Lower leg skin (tissue), 4 donors: Measurements from ENCODE around the gene TMEM217. TPM values are rescaled to one million over a fixed set of nuclear protein-coding genes. Genes with fewer than 3 reads are reported as not detected.
"Not testable (repeated sequence)": the region's sequence is repeated elsewhere in the genome, so short reads cannot be mapped to it uniquely, and the experiment has no call there.

ENCODE experiments used
- DNase-seq, 2 donors: peaks; one replicate each; pipeline ENCODE4 v3.0.0-alpha.2; 2019; ENCODE audit warnings: low spot score in 2 of 2
- H3K4me3 ChIP-seq: fragments of 200-600 bp; sonication (generic); 2 replicates; pipeline ENCODE4 v1.5.1; 2017; ENCODE audit warnings: mild to moderate bottlenecking, low read depth; ENCODE audit not compliant: poor library complexity, severe bottlenecking
- POLR2A ChIP-seq, 2 donors: fragments of 450-650 bp; IDR thresholded peaks; one replicate each; pipeline ENCODE4 v1.6.1; 2016 to 2017; ENCODE audit warnings: antibody characterized with exemption in 2 of 2, mild to moderate bottlenecking in 1 of 2, moderate library complexity in 1 of 2
- whole genome bisulfite sequencing, 2 donors: methylation state at CpG; one replicate each; pipeline ENCODE4 v1.1.5; 2018; 5-methylcytosine and 5-hydroxymethylcytosine counted together
- intact Hi-C: fragments of 100-400 bp; cut with DNase I; formaldehyde crosslinking; loops from one replicate; pipeline ENCODE4 v1.15.0; 2023; ENCODE audit warnings: low total_unique reads
- total RNA-seq, 4 donors: library from RNA; depleted of rRNA; stranded (reverse); fragments of >200 nt; gene quantifications; one replicate each; pipeline ENCODE4 v1.1.0, GENCODE V29; 2016
- TF ChIP-seq, protein P1 (sequence below), 3 donors: fragments of 450-650 bp; IDR thresholded peaks; one replicate each; pipeline ENCODE4 v1.5.1; 2016; ENCODE audit warnings: antibody characterized with exemption in 3 of 3, mild to moderate bottlenecking in 3 of 3, moderate library complexity in 2 of 3

Gene TMEM217
- total RNA-seq, 4 donors from 2014 or later: 0.46 to 2.3 (median 1.0) TPM

DNA sequence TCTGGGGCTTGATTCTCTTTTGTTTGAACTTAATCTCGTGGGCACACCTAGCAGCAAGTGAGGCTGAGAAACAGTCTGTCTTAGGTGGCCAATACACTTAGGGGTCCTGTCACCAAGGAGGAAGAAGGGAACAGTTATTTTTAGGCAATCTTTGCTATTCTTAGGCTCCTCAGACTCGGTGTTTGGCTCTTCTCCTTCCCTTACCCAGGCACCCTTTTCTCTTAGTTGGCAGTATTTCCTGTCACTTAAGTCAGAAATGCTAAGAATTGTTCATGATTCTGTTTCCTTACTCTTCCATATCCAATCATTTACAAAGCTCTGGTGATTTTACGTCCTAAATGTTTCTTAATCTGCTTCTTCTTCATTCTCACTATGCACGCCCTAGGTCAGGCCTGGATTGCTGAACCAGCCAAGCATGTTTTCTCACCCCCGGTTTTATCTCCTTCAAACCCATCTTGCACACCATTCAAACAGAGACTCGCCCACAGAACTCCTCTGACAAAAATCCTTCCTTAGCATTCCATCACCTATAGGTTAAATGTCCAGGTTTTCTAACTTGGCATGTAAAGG is 45.2 kb upstream of the TMEM217 start:
- WGBS, 2 donors: 62 to 68% methylated on average over 6 of the region's 6 CpGs
- H3K4me3 ChIP-seq: no peak overlapping the region
- no peak for DNase-seq
- no peak for TF ChIP-seq POLR2A (IDR thresholded peaks at IDR 0.05)
- TF ChIP-seq, protein P1, sequence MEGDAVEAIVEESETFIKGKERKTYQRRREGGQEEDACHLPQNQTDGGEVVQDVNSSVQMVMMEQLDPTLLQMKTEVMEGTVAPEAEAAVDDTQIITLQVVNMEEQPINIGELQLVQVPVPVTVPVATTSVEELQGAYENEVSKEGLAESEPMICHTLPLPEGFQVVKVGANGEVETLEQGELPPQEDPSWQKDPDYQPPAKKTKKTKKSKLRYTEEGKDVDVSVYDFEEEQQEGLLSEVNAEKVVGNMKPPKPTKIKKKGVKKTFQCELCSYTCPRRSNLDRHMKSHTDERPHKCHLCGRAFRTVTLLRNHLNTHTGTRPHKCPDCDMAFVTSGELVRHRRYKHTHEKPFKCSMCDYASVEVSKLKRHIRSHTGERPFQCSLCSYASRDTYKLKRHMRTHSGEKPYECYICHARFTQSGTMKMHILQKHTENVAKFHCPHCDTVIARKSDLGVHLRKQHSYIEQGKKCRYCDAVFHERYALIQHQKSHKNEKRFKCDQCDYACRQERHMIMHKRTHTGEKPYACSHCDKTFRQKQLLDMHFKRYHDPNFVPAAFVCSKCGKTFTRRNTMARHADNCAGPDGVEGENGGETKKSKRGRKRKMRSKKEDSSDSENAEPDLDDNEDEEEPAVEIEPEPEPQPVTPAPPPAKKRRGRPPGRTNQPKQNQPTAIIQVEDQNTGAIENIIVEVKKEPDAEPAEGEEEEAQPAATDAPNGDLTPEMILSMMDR (IDR thresholded peaks at IDR 0.05): no peak
- intact Hi-C loops: no loop called here

DNA sequence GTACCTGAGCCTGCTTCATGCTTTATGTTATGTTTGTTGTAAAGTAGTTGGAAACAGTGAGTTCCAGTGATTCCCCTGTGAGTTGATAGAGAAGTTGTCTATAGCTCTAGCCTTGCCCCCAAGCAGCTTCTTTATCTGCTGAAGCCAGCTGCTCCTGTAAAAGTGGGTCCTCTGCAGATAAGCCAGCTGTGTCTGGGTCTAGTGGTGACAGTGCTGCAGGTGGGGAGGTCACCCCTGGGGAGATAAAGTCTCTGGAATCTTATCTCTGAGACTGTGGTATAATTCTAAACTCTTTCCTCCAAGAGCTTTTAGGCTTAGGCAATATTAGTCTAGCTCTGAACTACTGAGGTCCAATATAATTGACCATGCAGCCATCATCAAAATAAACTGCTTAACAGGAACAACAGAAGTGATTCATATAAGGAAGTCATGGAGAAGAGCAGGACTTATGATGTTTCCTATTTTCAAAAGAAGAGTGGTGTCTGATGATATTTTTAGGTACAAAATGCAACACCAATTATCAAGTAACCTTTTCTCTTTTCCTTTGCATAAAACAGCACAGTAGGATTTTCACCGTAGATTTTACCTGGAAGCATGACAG is 44.2 kb upstream of the TMEM217 start:
- no peak for TF ChIP-seq POLR2A (IDR thresholded peaks at IDR 0.05)
- no peak for DNase-seq
- no peak overlapping the region for H3K4me3 ChIP-seq
- 81 to 94% methylated on average over 1 of the region's 1 CpG for WGBS, 2 donors
- intact Hi-C loops: no loop called here

DNA sequence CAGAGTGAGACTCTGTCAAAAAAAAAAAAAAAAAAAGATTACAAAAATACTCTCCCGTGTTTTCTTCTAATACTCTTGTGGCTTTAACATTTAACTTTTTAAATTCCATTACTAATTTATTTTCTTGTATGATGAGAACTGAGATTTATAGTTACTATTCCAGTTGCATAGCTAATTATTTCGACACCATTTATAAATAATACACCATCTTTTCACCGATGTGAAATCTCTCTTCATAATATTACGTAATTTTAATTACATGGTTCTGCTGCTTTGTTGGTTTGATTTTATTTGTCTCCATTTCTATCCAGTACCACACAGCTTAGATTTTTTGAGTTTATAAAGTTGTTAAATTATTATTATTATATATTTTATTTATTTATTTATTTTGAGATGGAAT is 42.0 kb upstream of the TMEM217 start:
- DNase-seq: no peak
- intact Hi-C loops: no loop called here
- 77 to 85% methylated on average over 4 of the region's 4 CpGs for whole genome bisulfite sequencing, 2 donors
- no peak overlapping the region for H3K4me3 ChIP-seq
- no peak for TF ChIP-seq POLR2A (IDR thresholded peaks at IDR 0.05)
- TF ChIP-seq, protein P1 (IDR thresholded peaks at IDR 0.05): no peak

DNA sequence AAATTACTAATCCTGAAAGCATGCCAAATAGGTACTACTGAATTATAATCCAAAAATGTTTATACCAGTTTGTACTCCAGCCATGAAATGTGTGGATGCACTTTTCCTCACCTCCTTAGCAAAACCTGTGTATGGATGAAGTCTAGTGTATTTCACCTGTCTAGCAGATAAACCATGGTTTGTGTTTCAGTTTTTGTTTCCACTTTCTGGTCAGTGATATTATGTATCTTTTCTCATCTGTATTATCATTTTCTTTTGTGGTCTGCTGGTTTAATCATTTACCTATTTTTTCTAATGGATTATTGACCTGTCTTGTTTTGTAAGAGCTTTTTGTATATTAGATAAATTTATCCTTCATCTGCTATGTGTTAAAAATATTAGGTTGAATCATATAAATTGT is 41.0 kb upstream of the TMEM217 start:
- no peak for DNase-seq
- intact Hi-C loops: no loop called here
- TF ChIP-seq, protein P1 (IDR thresholded peaks at IDR 0.05): no peak
- TF ChIP-seq POLR2A (IDR thresholded peaks at IDR 0.05): no peak
- no peak overlapping the region for H3K4me3 ChIP-seq

DNA sequence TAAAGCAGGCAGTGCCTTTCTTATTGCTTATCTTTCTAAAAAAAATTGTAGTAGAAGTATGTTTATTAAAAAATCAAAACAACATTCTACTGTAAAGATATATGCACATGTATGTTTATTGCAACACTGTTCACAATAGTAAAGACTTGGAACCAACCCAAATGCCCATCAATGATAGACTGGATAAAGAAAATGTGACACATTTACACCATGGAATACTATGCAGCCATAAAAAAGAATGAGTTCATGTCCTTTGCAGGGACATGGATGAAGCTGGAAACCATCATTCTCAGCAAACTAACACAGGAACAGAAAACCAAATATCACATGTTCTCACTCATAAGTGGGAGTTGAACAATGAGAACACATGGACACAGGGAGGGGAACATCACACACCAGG is 39.7 kb upstream of the TMEM217 start:
- DNase-seq, intact Hi-C loops, H3K4me3 ChIP-seq: not testable (repeated sequence)

DNA sequence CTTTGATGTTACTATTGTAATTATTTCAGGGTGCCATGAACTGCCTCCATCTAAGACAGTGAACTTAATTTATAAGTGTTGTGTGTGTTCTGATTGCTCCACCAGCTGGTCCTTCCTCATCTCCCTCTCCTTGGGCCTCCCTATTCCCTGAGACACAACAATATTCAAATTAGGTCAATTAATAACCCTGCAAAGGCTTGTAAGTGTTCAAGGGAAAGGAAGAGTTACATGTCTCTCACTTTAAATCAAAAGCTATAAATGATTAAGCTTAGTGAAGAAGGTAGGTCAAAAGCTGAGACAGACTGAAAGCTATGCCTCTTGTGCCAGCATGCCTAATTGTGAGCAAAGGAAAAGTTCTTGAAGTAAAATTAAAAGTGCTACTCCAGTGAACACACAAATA is 35.5 kb upstream of the TMEM217 start:
- DNase-seq: no peak
- H3K4me3 ChIP-seq: no peak overlapping the region
- TF ChIP-seq, protein P1 (IDR thresholded peaks at IDR 0.05): no peak
- TF ChIP-seq POLR2A (IDR thresholded peaks at IDR 0.05): no peak
- intact Hi-C loops: no loop called here

DNA sequence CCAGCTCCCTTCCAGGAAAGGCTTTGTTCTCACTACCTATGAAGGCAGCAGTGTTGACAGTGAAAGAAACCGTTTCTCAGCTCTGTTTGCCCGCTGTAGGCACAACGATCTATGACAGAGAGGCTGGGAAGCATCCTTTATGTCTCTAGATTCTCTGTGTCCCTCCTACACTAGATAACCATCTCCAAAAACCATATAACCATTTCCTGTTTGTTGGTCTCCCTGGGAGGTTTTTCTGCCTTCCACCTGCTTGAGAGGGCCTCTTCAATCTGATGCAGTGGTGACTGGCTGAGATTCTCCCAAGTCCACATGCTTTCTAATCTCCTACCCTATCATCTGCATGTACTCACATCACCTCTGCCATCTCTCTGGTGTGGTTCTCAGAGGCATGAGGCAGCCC is 32.0 kb upstream of the TMEM217 start:
- DNase-seq: no peak
- H3K4me3 ChIP-seq: no peak overlapping the region
- 91 to 93% methylated on average over 3 of the region's 3 CpGs for WGBS, 2 donors
- intact Hi-C loops: no loop called here
- TF ChIP-seq, protein P1 (IDR thresholded peaks at IDR 0.05): no peak
- no peak for TF ChIP-seq POLR2A (IDR thresholded peaks at IDR 0.05)
